Measurements from ENCODE around the gene ZBED1.

DNA sequence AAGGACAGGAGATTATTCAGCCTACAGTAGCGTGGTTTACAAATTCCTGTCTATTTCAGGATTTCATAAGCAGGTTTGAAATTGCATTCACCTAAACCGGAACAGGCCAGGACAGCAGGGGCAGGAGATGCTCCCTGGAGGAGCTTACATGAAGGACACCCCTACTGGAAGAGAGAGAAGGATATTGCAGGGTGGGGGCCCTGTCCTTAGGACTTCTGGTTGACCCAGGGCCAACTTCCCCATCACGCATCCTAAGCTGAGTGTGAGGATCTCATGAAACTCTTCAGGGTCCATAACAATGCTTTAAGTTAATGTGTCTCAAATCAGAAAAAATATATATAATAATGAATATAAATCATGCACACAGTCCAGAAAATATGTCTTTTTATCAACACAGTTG, 6.4 kb upstream of the ZBED1 start:
- TF ChIP-seq, protein P1, sequence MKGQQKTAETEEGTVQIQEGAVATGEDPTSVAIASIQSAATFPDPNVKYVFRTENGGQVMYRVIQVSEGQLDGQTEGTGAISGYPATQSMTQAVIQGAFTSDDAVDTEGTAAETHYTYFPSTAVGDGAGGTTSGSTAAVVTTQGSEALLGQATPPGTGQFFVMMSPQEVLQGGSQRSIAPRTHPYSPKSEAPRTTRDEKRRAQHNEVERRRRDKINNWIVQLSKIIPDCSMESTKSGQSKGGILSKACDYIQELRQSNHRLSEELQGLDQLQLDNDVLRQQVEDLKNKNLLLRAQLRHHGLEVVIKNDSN (IDR thresholded peaks at IDR 0.05): no peak
- TF ChIP-seq EP300 (IDR thresholded peaks at IDR 0.05; ENCODE audit: borderline replicate concordance) (no peak), CEBPB (IDR thresholded peaks at IDR 0.05) (no peak), TAF1 (IDR thresholded peaks at IDR 0.05; ENCODE audit: low read depth) (no peak), MAX (IDR thresholded peaks at IDR 0.05) (no peak)
- TF ChIP-seq, protein P2, sequence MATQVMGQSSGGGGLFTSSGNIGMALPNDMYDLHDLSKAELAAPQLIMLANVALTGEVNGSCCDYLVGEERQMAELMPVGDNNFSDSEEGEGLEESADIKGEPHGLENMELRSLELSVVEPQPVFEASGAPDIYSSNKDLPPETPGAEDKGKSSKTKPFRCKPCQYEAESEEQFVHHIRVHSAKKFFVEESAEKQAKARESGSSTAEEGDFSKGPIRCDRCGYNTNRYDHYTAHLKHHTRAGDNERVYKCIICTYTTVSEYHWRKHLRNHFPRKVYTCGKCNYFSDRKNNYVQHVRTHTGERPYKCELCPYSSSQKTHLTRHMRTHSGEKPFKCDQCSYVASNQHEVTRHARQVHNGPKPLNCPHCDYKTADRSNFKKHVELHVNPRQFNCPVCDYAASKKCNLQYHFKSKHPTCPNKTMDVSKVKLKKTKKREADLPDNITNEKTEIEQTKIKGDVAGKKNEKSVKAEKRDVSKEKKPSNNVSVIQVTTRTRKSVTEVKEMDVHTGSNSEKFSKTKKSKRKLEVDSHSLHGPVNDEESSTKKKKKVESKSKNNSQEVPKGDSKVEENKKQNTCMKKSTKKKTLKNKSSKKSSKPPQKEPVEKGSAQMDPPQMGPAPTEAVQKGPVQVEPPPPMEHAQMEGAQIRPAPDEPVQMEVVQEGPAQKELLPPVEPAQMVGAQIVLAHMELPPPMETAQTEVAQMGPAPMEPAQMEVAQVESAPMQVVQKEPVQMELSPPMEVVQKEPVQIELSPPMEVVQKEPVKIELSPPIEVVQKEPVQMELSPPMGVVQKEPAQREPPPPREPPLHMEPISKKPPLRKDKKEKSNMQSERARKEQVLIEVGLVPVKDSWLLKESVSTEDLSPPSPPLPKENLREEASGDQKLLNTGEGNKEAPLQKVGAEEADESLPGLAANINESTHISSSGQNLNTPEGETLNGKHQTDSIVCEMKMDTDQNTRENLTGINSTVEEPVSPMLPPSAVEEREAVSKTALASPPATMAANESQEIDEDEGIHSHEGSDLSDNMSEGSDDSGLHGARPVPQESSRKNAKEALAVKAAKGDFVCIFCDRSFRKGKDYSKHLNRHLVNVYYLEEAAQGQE (IDR thresholded peaks at IDR 0.05; ENCODE audit: low read depth): no peak
